Kidney glomerular epithelial cell (primary cell): ENCODE measurements around the gene TCHHL1.
"Not testable (repeated sequence)": the region's sequence is repeated elsewhere in the genome, so short reads cannot be mapped to it uniquely, and the experiment has no call there.

ENCODE experiments used
- DNase-seq: peaks from one replicate; lab custom pipeline; 2025; lab: John Stamatoyannopoulos, UW

TCHHL1 gene

GRCh38 chr1:152086760-152087159, 2.1 kb downstream of the TCHHL1 start:
- no peak for DNase-seq

GRCh38 chr1:152084853-152085252, 4.0 kb downstream of the TCHHL1 start:
- no peak for DNase-seq

- not testable (repeated sequence) for DNase-seq
Measured at GRCh38 chr1:152081026-152081425, 7.8 kb downstream of the TCHHL1 start.

GRCh38 chr1:152080494-152080893, 8.4 kb downstream of the TCHHL1 start:
- DNase-seq: not testable (repeated sequence)

- no peak for DNase-seq
Measured at GRCh38 chr1:152078831-152079441, 9.9 kb downstream of the TCHHL1 start.

GRCh38 chr1:152072311-152072710, 16.6 kb downstream of the TCHHL1 start:
- no peak for DNase-seq

- DNase-seq: no peak
Measured at GRCh38 chr1:152071123-152071522, 17.7 kb downstream of the TCHHL1 start.

GRCh38 chr1:152067929-152068328, 20.9 kb downstream of the TCHHL1 start:
- no peak for DNase-seq

GRCh38 chr1:152067150-152067549, 21.7 kb downstream of the TCHHL1 start:
- DNase-seq: no peak

- DNase-seq: no peak
Measured at GRCh38 chr1:152061952-152062351, 26.9 kb downstream of the TCHHL1 start.

- DNase-seq: no peak
Measured at GRCh38 chr1:152053375-152053774, 35.5 kb downstream of the TCHHL1 start.

- DNase-seq: peak; percentile 65
Measured at GRCh38 chr1:152052606-152053005, 36.3 kb downstream of the TCHHL1 start.

- no peak for DNase-seq
Measured at GRCh38 chr1:152050886-152051675, 37.8 kb downstream of the TCHHL1 start.

GRCh38 chr1:152049291-152050083, 39.4 kb downstream of the TCHHL1 start:
- DNase-seq: no peak

GRCh38 chr1:152048416-152049009, 40.4 kb downstream of the TCHHL1 start:
- peak; percentile 92 for DNase-seq

- DNase-seq: peak; percentile 99
Measured at GRCh38 chr1:152047730-152048415, 41.0 kb downstream of the TCHHL1 start.

GRCh38 chr1:152047413-152047729, 41.5 kb downstream of the TCHHL1 start:
- no peak for DNase-seq

GRCh38 chr1:152044386-152044785, 44.5 kb downstream of the TCHHL1 start:
- DNase-seq: no peak

- no peak for DNase-seq
Measured at GRCh38 chr1:152043870-152044269, 45.0 kb downstream of the TCHHL1 start.

GRCh38 chr1:152042030-152042429, 46.8 kb downstream of the TCHHL1 start:
- DNase-seq: no peak

GRCh38 chr1:152039886-152040285, 49.0 kb downstream of the TCHHL1 start:
- DNase-seq: no peak

- no peak for DNase-seq
Measured at GRCh38 chr1:152039461-152039860, 49.4 kb downstream of the TCHHL1 start.
